ENCODE results near the gene NEUROD4. TPM values are rescaled to one million over a fixed set of nuclear protein-coding genes. Genes with fewer than 3 reads are reported as not detected.

The NEUROD4 gene
- total and polyA plus RNA-seq, 10 of the 15 experiments (the other 5 are each of a cell fraction or from before 2014, with no cell fraction given), result 0.06 TPM; not detected in 9

- in situ Hi-C loops (cut with MboI), result no loop called here
- POLR2A ChIA-PET, result no interaction called here
Measured at GRCh38 chr12:55043542-55043941, 23.8 kb downstream of the NEUROD4 start.

More at GRCh38 chr12:55043542-55043941, 23.8 kb downstream of the NEUROD4 start:
- FAIRE-seq (no peak), DNase-seq (ENCODE audit: low read depth, low spot score) (no peak), ATAC-seq (no peak)
- BruUV-seq (replicated peaks), result no TSS peak
- intact Hi-C loops (cut with micrococcal nuclease; ENCODE audit: unreplicated experiment), result no loop called here
- 91% methylated on average over 3 of the region's 3 CpGs for WGBS (ENCODE audit: insufficient coverage, insufficient replicate concordance, low lambda C conversion rate, missing lambda C conversion rate)
- ChIA-PET RAD21 (ENCODE audit: unreplicated experiment) (interaction anchor here (1.1 to 1.2 kb wide), 2 partner anchors 28 to 50 kb away, joined by 3 to 5 read pairs; no protein-coding TSS in a partner anchor), CTCF (interaction anchor here (1.3 to 2.6 kb wide), 4 partner anchors 28 to 294 kb away, joined by 3 to 8 read pairs (median 4); no protein-coding TSS in a partner anchor), SMC1A (ENCODE audit: uncharacterized antibody, unreplicated experiment) (interaction anchor here (0.5 to 1.7 kb wide), 4 partner anchors 9 to 51 kb away, joined by 3 to 4 read pairs (median 4); no protein-coding TSS in a partner anchor)
- Histone ChIP-seq H3K9ac (ENCODE audit: control insufficient read depth, insufficient read depth, low read length) (no peak overlapping the region), H3K4me1 (ENCODE audit: control insufficient read depth, insufficient read depth, low read length) (no peaks in the 10 kb centered on the region), H2AFZ (ENCODE audit: control insufficient read depth, low read depth, low read length) (no peak overlapping the region), H3K27me3 (replicated peaks in 1 of 2; ENCODE audit: control insufficient read depth in 2 of 2, insufficient read depth in 2 of 2, low read length in 1 of 2) (peaks cover 0 to 10% of the 10 kb centered on the region in 2 experiments; a peak in 2 of 4 replicates), H3K79me2 (ENCODE audit: control insufficient read depth, insufficient read depth, low read length) (no peaks in the 10 kb centered on the region), H4K20me1 (ENCODE audit: control insufficient read depth, insufficient read depth) (no peaks in the 10 kb centered on the region), H3K27ac (ENCODE audit: control insufficient read depth, insufficient read depth) (no peak overlapping the region), H3K9me3 (replicated peaks; ENCODE audit: control insufficient read depth, insufficient read depth, low read length) (no peaks in the 10 kb centered on the region), H3K4me2 (ENCODE audit: control insufficient read depth, insufficient read depth) (no peak overlapping the region), H3K36me3 (ENCODE audit: control insufficient read depth in 2 of 2, insufficient read depth in 2 of 2, low read length in 1 of 2) (no peaks in the 10 kb centered on the region), H3K4me3 (no peak overlapping the region)
- TF ChIP-seq YBX1 (IDR thresholded peaks at IDR 0.05) (no peak), POLR2AphosphoS2 (IDR thresholded peaks at IDR 0.05; ENCODE audit: low read depth, low read length) (no peak), ZNF207 (IDR thresholded peaks at IDR 0.05; ENCODE audit: borderline replicate concordance) (no peak), HCFC1 (IDR thresholded peaks at IDR 0.05; ENCODE audit: low read length) (no peak), FOS (IDR thresholded peaks at IDR 0.05; ENCODE audit: borderline replicate concordance, extremely low read depth, insufficient read length) (no peak)
- TF ChIP-seq, protein P1, sequence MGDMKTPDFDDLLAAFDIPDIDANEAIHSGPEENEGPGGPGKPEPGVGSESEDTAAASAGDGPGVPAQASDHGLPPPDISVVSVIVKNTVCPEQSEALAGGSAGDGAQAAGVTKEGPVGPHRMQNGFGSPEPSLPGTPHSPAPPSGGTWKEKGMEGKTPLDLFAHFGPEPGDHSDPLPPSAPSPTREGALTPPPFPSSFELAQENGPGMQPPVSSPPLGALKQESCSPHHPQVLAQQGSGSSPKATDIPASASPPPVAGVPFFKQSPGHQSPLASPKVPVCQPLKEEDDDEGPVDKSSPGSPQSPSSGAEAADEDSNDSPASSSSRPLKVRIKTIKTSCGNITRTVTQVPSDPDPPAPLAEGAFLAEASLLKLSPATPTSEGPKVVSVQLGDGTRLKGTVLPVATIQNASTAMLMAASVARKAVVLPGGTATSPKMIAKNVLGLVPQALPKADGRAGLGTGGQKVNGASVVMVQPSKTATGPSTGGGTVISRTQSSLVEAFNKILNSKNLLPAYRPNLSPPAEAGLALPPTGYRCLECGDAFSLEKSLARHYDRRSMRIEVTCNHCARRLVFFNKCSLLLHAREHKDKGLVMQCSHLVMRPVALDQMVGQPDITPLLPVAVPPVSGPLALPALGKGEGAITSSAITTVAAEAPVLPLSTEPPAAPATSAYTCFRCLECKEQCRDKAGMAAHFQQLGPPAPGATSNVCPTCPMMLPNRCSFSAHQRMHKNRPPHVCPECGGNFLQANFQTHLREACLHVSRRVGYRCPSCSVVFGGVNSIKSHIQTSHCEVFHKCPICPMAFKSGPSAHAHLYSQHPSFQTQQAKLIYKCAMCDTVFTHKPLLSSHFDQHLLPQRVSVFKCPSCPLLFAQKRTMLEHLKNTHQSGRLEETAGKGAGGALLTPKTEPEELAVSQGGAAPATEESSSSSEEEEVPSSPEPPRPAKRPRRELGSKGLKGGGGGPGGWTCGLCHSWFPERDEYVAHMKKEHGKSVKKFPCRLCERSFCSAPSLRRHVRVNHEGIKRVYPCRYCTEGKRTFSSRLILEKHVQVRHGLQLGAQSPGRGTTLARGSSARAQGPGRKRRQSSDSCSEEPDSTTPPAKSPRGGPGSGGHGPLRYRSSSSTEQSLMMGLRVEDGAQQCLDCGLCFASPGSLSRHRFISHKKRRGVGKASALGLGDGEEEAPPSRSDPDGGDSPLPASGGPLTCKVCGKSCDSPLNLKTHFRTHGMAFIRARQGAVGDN (IDR thresholded peaks at IDR 0.05), result no peak

Measured in GM12878 (cell line).